ENCODE data around the gene KCNJ15.
"Not testable (repeated sequence)": the region's sequence is repeated elsewhere in the genome, so short reads cannot be mapped to it uniquely, and the experiment has no call there.

KCNJ15 gene

GRCh38 chr21:38256599-38257302 lies at the start of gene KCNJ15:
KCNJ15 (plus strand) TSS chr21:38256991; CDS start chr21:38299262, 42,271 bp downstream.
- no peak for DNase-seq (ENCODE audit: low read depth, low spot score)

GRCh38 chr21:38208118-38208517 lies 48.7 kb upstream of the KCNJ15 start:
- DNase-seq (ENCODE audit: low read depth, low spot score) = no peak

- no peak for DNase-seq (ENCODE audit: low read depth, low spot score)
These were observed 45.5 kb upstream of the KCNJ15 start for GRCh38 chr21:38211321-38211720.

GRCh38 chr21:38212706-38213105 lies 44.1 kb upstream of the KCNJ15 start:
- DNase-seq (ENCODE audit: low read depth, low spot score) = no peak

GRCh38 chr21:38219049-38219628 lies 37.7 kb upstream of the KCNJ15 start:
- peak; percentile 46 for DNase-seq (ENCODE audit: low read depth, low spot score)

GRCh38 chr21:38220270-38220737 lies 36.5 kb upstream of the KCNJ15 start:
- no peak for DNase-seq (ENCODE audit: low read depth, low spot score)

- no peak for DNase-seq (ENCODE audit: low read depth, low spot score)
These were observed 35.2 kb upstream of the KCNJ15 start for GRCh38 chr21:38221594-38221993.

GRCh38 chr21:38223893-38224540 lies 32.8 kb upstream of the KCNJ15 start:
- DNase-seq (ENCODE audit: low read depth, low spot score) = no peak

GRCh38 chr21:38227401-38227800 lies 29.4 kb upstream of the KCNJ15 start:
- DNase-seq (ENCODE audit: low read depth, low spot score) = no peak

GRCh38 chr21:38228115-38228514 lies 28.7 kb upstream of the KCNJ15 start:
- no peak for DNase-seq (ENCODE audit: low read depth, low spot score)

- no peak for DNase-seq (ENCODE audit: low read depth, low spot score)
These were observed 28.3 kb upstream of the KCNJ15 start for GRCh38 chr21:38228537-38228936.

- no peak for DNase-seq (ENCODE audit: low read depth, low spot score)
These were observed 27.4 kb upstream of the KCNJ15 start for GRCh38 chr21:38229260-38229877.

- no peak for DNase-seq (ENCODE audit: low read depth, low spot score)
These were observed 22.2 kb upstream of the KCNJ15 start for GRCh38 chr21:38234395-38235142.

- not testable (repeated sequence) for DNase-seq (ENCODE audit: low read depth, low spot score)
These were observed 21.5 kb upstream of the KCNJ15 start for GRCh38 chr21:38235251-38235650.

GRCh38 chr21:38236232-38236631 lies 20.6 kb upstream of the KCNJ15 start:
- no peak for DNase-seq (ENCODE audit: low read depth, low spot score)

- no peak for DNase-seq (ENCODE audit: low read depth, low spot score)
These were observed 17.1 kb upstream of the KCNJ15 start for GRCh38 chr21:38239672-38240071.

GRCh38 chr21:38240129-38240528 lies 16.7 kb upstream of the KCNJ15 start:
- DNase-seq (ENCODE audit: low read depth, low spot score) = no peak

GRCh38 chr21:38241029-38241740 lies 15.6 kb upstream of the KCNJ15 start:
- DNase-seq (ENCODE audit: low read depth, low spot score) = peak; percentile 59

- DNase-seq (ENCODE audit: low read depth, low spot score) = no peak
These were observed 14.7 kb upstream of the KCNJ15 start for GRCh38 chr21:38242061-38242460.

- DNase-seq (ENCODE audit: low read depth, low spot score) = no peak
These were observed 12.9 kb upstream of the KCNJ15 start for GRCh38 chr21:38243732-38244406.
